ENCODE results near the gene ARL15. TPM values are rescaled to one million over a fixed set of nuclear protein-coding genes. Genes with fewer than 3 reads are reported as not detected.

The ARL15 gene
- total and polyA plus RNA-seq, 9 of the 15 experiments (the other 6 are each of a cell fraction or from before 2014, with no cell fraction given), result 18.5 to 80.4 (median 57.0) TPM

- TF ChIP-seq NFYB (IDR thresholded peaks at IDR 0.05; ENCODE audit: extremely low read depth, insufficient read length) (no peak), RERE (CRISPR knock-in tag; IDR thresholded peaks at IDR 0.05; ENCODE audit: borderline replicate concordance) (no peak), BCLAF1 (IDR thresholded peaks at IDR 0.05; ENCODE audit: borderline replicate concordance in 1 of 2, control insufficient read depth in 1 of 2, low read depth in 2 of 2, low read length in 1 of 2) (no peak), MNT (conservative IDR thresholded peaks at IDR 0.05) (no peak), TAF9B (IDR thresholded peaks at IDR 0.05; ENCODE audit: partially characterized antibody) (no peak), U2AF1 (optimal IDR thresholded peaks at IDR 0.05; ENCODE audit: low read depth, low read length) (no peak)
Measured at GRCh38 chr5:53926026-53926425, 384.3 kb downstream of the ARL15 start (continued).

All from K562 (cell line).